CD4-positive, alpha-beta T cell (primary cell): ENCODE measurements around the gene USP3. TPM values are rescaled to one million over a fixed set of nuclear protein-coding genes. Genes with fewer than 3 reads are reported as not detected.
A peak's percentile ranks its signal among the peaks of the same experiment; 100 is the strongest.

ENCODE experiments used
- ATAC-seq: fragments of 200-7000 bp; cut with Tn5 transposase; one replicate; pipeline ENCODE4 v1.10.0; 2022; ENCODE audit warnings: mild to moderate bottlenecking; ENCODE audit not compliant: poor library complexity
- CTCF ChIA-PET: fragments of 350-600 bp; sonication (Branson Sonifier 250); formaldehyde crosslinking; loops from one replicate; lab custom pipeline; 2021; ENCODE audit warnings: antibody characterized with exemption, inconsistent platforms; lab: Charles Lee
- POLR2A ChIA-PET: fragments of 350-600 bp; sonication (Branson Sonifier 250); formaldehyde crosslinking; loops from one replicate; lab custom pipeline; 2021; ENCODE audit warnings: antibody characterized with exemption, inconsistent platforms; lab: Charles Lee
- DNase-seq, 14 experiments: peaks; one replicate each; pipeline ENCODE4 v3.0.0-alpha.2; 2013 to 2020; ENCODE audit warnings: mixed read lengths in 2 of 14
- H3K27ac ChIP-seq, 2 donors: one replicate each; pipeline versions ENCODE4 v1.5.1 to v1.7.0; 2013; ENCODE audit warnings: low read length in 2 of 2, low read depth in 1 of 2, mild to moderate bottlenecking in 1 of 2
- H3K27me3 ChIP-seq, 2 experiments: 1 replicate in 1 of 2; 2 replicates in 1 of 2; pipeline versions ENCODE4 v1.6.1 to v1.7.0; 2013; ENCODE audit warnings: low read length in 2 of 2, control low read depth in 1 of 2, mild to moderate bottlenecking in 1 of 2, moderate library complexity in 1 of 2; ENCODE audit not compliant: insufficient read depth in 2 of 2, control insufficient read depth in 1 of 2
- H3K36me3 ChIP-seq: one replicate; pipeline ENCODE4 v1.6.1; 2013; ENCODE audit warnings: low read length, control low read depth; ENCODE audit not compliant: insufficient read depth
- H3K4me1 ChIP-seq: one replicate; pipeline ENCODE4 v1.6.1; 2013; ENCODE audit warnings: low read length, control low read depth; ENCODE audit not compliant: insufficient read depth
- H3K4me3 ChIP-seq: one replicate; pipeline ENCODE4 v1.5.1; 2013; ENCODE audit warnings: mild to moderate bottlenecking, low read length, moderate library complexity
- H3K9me3 ChIP-seq, 2 experiments: 1 replicate in 1 of 2; 2 replicates in 1 of 2; pipeline versions ENCODE4 v1.6.1 to v1.7.0; 2013; ENCODE audit warnings: low read length in 2 of 2, mild to moderate bottlenecking in 2 of 2, control low read depth in 1 of 2, moderate library complexity in 1 of 2; ENCODE audit not compliant: control insufficient read depth in 1 of 2, insufficient read depth in 1 of 2
- H3K27ac Mint-ChIP-seq: one replicate; pipeline ENCODE4 v1.8.0; 2020; ENCODE audit warnings: mixed read lengths
- H3K27me3 Mint-ChIP-seq: one replicate; pipeline ENCODE4 v1.8.0; 2021; ENCODE audit warnings: mixed read lengths
- H3K36me3 Mint-ChIP-seq: one replicate; pipeline ENCODE4 v1.8.0; 2021; ENCODE audit warnings: low read depth, mixed read lengths
- H3K4me1 Mint-ChIP-seq: one replicate; pipeline ENCODE4 v1.8.0; 2021; ENCODE audit warnings: low read depth, mixed read lengths
- H3K4me3 Mint-ChIP-seq: one replicate; pipeline ENCODE4 v1.8.0; 2020; ENCODE audit warnings: mild to moderate bottlenecking, mixed read lengths
- H3K9me3 Mint-ChIP-seq: one replicate; pipeline ENCODE4 v1.8.0; 2020; ENCODE audit warnings: mixed read lengths
- intact Hi-C, 2 experiments: fragments of 100-400 bp; cut with DNase I in 1 of 2; cut with micrococcal nuclease in 1 of 2; formaldehyde crosslinking; loops; one replicate each; pipeline versions ENCODE4 v1.15.1 to v1.9.0; 2023 to 2025; cut with DNase I, micrococcal nuclease
- total RNA-seq, 174 experiments: library from RNA in 2 of 174; stranded (reverse) in 2 of 174; gene quantifications; one replicate each; pipeline ENCODE4 v1.2.3 and lab custom pipeline; 2021 to 2026
- TF ChIP-seq, protein P1 (sequence below): fragments of 200-600 bp; IDR thresholded peaks from one replicate; pipeline ENCODE4 v1.8.0; 2022; ENCODE audit warnings: antibody characterized with exemption, mild to moderate bottlenecking

Gene USP3
- total RNA-seq, 2 experiments from 2014 or later = 280 to 282 TPM

DNA sequence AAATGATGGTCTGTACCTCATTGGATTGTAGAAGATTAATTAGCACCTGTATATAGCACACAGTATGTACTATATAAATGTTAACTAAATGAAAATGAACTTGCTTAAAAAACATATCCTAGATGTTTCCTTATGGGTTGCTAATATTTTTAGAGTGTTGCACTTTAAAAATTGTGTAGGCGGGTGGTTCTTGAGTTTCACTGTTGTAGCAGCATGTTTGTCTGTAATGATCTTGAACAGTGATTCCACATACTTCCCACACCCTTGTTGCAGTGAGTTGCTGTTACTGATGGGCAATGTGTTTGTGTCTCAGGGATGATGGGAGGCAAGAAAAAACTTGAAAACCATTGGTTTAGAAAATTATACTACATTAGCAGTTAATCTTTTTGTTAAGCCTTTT is 22.0 kb downstream of the USP3 start:
- intact Hi-C loops = no loop called here
- ChIA-PET POLR2A (interaction anchor here (0.8 kb wide), 1 partner anchor 22 kb away, joined by 3 read pairs; the partner anchor contains the start of gene USP3), CTCF (no interaction called here)
- Mint-ChIP-seq H3K4me3 (no peak overlapping the region), H3K27ac (no peak overlapping the region), H3K36me3 (peaks cover 27% of the 10 kb centered on the region), H3K4me1 (peaks cover 100% of the 10 kb centered on the region), H3K9me3 (no peaks in the 10 kb centered on the region), H3K27me3 (no peaks in the 10 kb centered on the region)
- H3K9me3 ChIP-seq = no peaks in the 10 kb centered on the region
- H3K36me3 ChIP-seq = no peaks in the 10 kb centered on the region
- H3K4me1 ChIP-seq = peaks cover 62% of the 10 kb centered on the region
- TF ChIP-seq, protein P1, sequence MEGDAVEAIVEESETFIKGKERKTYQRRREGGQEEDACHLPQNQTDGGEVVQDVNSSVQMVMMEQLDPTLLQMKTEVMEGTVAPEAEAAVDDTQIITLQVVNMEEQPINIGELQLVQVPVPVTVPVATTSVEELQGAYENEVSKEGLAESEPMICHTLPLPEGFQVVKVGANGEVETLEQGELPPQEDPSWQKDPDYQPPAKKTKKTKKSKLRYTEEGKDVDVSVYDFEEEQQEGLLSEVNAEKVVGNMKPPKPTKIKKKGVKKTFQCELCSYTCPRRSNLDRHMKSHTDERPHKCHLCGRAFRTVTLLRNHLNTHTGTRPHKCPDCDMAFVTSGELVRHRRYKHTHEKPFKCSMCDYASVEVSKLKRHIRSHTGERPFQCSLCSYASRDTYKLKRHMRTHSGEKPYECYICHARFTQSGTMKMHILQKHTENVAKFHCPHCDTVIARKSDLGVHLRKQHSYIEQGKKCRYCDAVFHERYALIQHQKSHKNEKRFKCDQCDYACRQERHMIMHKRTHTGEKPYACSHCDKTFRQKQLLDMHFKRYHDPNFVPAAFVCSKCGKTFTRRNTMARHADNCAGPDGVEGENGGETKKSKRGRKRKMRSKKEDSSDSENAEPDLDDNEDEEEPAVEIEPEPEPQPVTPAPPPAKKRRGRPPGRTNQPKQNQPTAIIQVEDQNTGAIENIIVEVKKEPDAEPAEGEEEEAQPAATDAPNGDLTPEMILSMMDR = no peak
- DNase-seq (no peak), ATAC-seq (no peak)
- no peak overlapping the region for H3K27ac ChIP-seq
- H3K4me3 ChIP-seq = no peak overlapping the region
- H3K27me3 ChIP-seq = no peaks in the 10 kb centered on the region

DNA sequence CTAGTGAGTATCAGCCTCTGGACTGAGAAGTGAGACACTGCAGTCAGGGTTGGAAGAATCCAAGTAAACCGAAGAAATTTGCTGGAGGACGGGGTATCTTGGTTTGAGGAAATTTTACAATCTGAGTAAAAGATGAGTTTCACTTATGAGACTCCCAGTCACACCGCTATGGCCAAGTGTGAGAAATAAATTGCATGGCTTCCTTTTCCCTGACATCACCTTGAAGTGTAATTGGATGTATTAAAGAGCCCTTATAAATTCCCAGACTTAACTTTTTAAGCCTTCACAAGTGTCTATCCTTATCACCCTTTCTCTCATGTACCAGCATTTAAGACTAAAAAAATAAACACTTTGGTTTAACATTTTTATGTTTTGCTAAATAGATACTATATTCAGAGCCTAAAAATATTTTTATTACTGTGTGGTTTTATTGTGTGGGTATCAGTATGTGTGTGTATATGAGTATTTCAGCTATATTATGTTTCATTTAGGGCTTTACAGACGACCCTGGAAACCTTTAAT is 23.8 kb downstream of the USP3 start:
- Mint-ChIP-seq H3K9me3 (no peaks in the 10 kb centered on the region), H3K4me1 (peaks cover 100% of the 10 kb centered on the region), H3K4me3 (peak overlapping the region; percentile 1), H3K36me3 (peaks cover 36% of the 10 kb centered on the region), H3K27me3 (no peaks in the 10 kb centered on the region), H3K27ac (peak overlapping the region; percentile 32)
- no peaks in the 10 kb centered on the region for H3K27me3 ChIP-seq
- TF ChIP-seq, protein P1 = no peak
- intact Hi-C loops = no loop called here
- ATAC-seq (no peak), DNase-seq (no peak)
- H3K4me1 ChIP-seq = peaks cover 53% of the 10 kb centered on the region
- POLR2A ChIA-PET = interaction anchor here (0.7 to 1.6 kb wide), 4 partner anchors 13 to 565 kb away, joined by 3 read pairs; partner anchors contain the start of gene CIAO2A
- H3K4me3 ChIP-seq = no peak overlapping the region
- CTCF ChIA-PET = no interaction called here
- no peak overlapping the region for H3K27ac ChIP-seq
- no peaks in the 10 kb centered on the region for H3K36me3 ChIP-seq
- H3K9me3 ChIP-seq = no peaks in the 10 kb centered on the region

DNA sequence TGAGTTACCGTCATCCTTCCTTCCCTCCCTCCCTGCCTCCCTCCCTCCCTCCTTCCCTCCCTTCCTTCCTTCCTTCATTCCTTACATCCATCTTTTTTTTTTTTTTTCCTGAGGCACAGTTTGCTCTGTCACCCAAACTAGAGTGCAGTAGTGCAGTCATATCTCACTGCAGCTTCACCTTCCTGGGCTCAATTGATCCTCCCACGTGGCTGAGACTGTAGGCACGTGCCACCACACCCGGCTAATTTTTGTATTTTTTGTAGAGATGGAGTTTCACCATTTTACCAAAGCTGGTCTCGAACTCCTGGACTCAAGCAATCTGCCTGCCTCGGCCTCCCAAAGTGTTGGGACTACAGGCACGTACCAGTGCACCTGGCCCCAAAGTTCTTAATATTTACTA is 25.8 kb downstream of the USP3 start:
- DNase-seq (no peak), ATAC-seq (no peak)
- H3K27me3 Mint-ChIP-seq = no peaks in the 10 kb centered on the region
- peaks cover 34% of the 10 kb centered on the region for H3K36me3 Mint-ChIP-seq
- H3K4me1 ChIP-seq = peaks cover 39% of the 10 kb centered on the region
- H3K36me3 ChIP-seq = no peaks in the 10 kb centered on the region
- intact Hi-C loops = no loop called here
- H3K9me3 Mint-ChIP-seq = no peaks in the 10 kb centered on the region
- no peaks in the 10 kb centered on the region for H3K27me3 ChIP-seq
- no peak overlapping the region for H3K4me3 ChIP-seq
- H3K9me3 ChIP-seq = no peaks in the 10 kb centered on the region
- peaks cover 94% of the 10 kb centered on the region for H3K4me1 Mint-ChIP-seq
- peak overlapping the region; percentile 35 for H3K4me3 Mint-ChIP-seq
- CTCF ChIA-PET = interaction anchor here (0.7 to 4.7 kb wide), 5 partner anchors 14 to 63 kb away, joined by 3 to 15 read pairs (median 3); partner anchors contain the start of gene USP3
- no peak overlapping the region for H3K27ac ChIP-seq
- POLR2A ChIA-PET = interaction anchor here (1.4 to 4.2 kb wide), 4 partner anchors 11 to 26 kb away, joined by 4 to 23 read pairs (median 7); partner anchors contain the start of gene USP3
- peak overlapping the region; percentile 57 for H3K27ac Mint-ChIP-seq
- TF ChIP-seq, protein P1 = no peak
